Subcutaneous abdominal adipose tissue (tissue), 5 donors: ENCODE measurements around the gene MFGE8.

ENCODE experiments used
- H3K27ac ChIP-seq: one replicate; pipeline ENCODE4 v1.7.0; 2013; ENCODE audit warnings: low read depth, mild to moderate bottlenecking, inconsistent platforms, low read length, moderate library complexity
- H3K27me3 ChIP-seq, 5 donors: one replicate each; pipeline ENCODE4 v1.7.0; 2013; ENCODE audit warnings: low read length in 5 of 5, inconsistent platforms in 1 of 5; ENCODE audit not compliant: control insufficient read depth in 5 of 5, insufficient read depth in 4 of 5
- H3K36me3 ChIP-seq, 5 donors: one replicate each; pipeline ENCODE4 v1.7.0; 2013; ENCODE audit warnings: low read length in 5 of 5; ENCODE audit not compliant: control insufficient read depth in 5 of 5, insufficient read depth in 5 of 5
- H3K4me1 ChIP-seq, 5 donors: one replicate each; pipeline ENCODE4 v1.7.0; 2013; ENCODE audit warnings: low read length in 5 of 5, mild to moderate bottlenecking in 3 of 5, moderate library complexity in 1 of 5; ENCODE audit not compliant: control insufficient read depth in 5 of 5, insufficient read depth in 5 of 5
- H3K4me3 ChIP-seq, 5 donors: one replicate each; pipeline ENCODE4 v1.7.0; 2013; ENCODE audit warnings: low read length in 5 of 5, low read depth in 1 of 5
- H3K9ac ChIP-seq, 5 donors: one replicate each; pipeline ENCODE4 v1.7.0; 2013; ENCODE audit warnings: low read length in 5 of 5, mild to moderate bottlenecking in 4 of 5, moderate library complexity in 3 of 5
- H3K9me3 ChIP-seq, 5 donors: one replicate each; pipeline ENCODE4 v1.7.0; 2013; ENCODE audit warnings: low read length in 5 of 5; ENCODE audit not compliant: control insufficient read depth in 5 of 5
- donor health status: healthy.
- donor health status: healthy.
- donor health status: healthy.
- donor health status: healthy.
- donor health status: healthy.

MFGE8 gene

GRCh38 chr15:88891540-88892254, 21.5 kb downstream of the MFGE8 start:
- Histone ChIP-seq H3K27ac (no peak overlapping the region), H3K9ac (no peak overlapping the region), H3K36me3 (no peaks in the 10 kb centered on the region), H3K4me1 (peaks cover under 1 to 24% (median 21%) of the 10 kb centered on the region in 5 donors), H3K4me3 (no peak overlapping the region), H3K27me3 (peaks cover 2 to 24% (median 21%) of the 10 kb centered on the region in 5 donors), H3K9me3 (no peaks in the 10 kb centered on the region)

- H3K9ac ChIP-seq = no peak overlapping the region
Measured at GRCh38 chr15:88890495-88890894, 22.7 kb downstream of the MFGE8 start.

DNA sequence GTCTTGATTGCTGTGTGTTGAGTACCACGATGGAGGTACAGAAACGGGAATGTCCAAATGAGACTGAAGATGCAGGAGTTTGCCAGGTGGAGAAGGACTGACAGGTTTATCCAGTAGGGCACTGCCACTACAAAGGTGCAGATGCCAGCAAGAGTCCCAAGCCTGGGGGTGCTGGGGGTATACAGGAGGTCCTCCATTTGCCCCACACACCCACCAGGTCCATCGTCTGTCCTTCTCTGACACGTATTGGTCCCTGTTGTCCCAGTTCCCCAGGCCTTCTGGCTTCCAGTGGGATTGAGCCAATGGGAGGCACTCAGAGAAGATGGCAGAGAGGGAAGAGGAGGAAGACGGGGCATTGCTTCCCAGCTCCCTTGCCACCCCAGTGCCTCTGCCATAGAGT, 24.5 kb downstream of the MFGE8 start:
- no peaks in the 10 kb centered on the region for H3K9me3 ChIP-seq
- H3K27ac ChIP-seq = no peak overlapping the region
- H3K4me3 ChIP-seq = no peak overlapping the region
- no peak overlapping the region for H3K9ac ChIP-seq
- H3K36me3 ChIP-seq = no peaks in the 10 kb centered on the region
- H3K4me1 ChIP-seq = no peaks in the 10 kb centered on the region
- H3K27me3 ChIP-seq = peaks cover 0 to 14% (median 8%) of the 10 kb centered on the region in 5 donors

More at GRCh38 chr15:88890495-88890894, 22.7 kb downstream of the MFGE8 start:
- H3K27ac ChIP-seq = no peak overlapping the region
- H3K27me3 ChIP-seq = peaks cover 0 to 23% (median 21%) of the 10 kb centered on the region in 5 donors
- H3K9me3 ChIP-seq = no peaks in the 10 kb centered on the region
- H3K36me3 ChIP-seq = no peaks in the 10 kb centered on the region
- no peak overlapping the region for H3K4me3 ChIP-seq
- peaks cover 0 to 15% (median 14%) of the 10 kb centered on the region in 5 donors for H3K4me1 ChIP-seq

DNA sequence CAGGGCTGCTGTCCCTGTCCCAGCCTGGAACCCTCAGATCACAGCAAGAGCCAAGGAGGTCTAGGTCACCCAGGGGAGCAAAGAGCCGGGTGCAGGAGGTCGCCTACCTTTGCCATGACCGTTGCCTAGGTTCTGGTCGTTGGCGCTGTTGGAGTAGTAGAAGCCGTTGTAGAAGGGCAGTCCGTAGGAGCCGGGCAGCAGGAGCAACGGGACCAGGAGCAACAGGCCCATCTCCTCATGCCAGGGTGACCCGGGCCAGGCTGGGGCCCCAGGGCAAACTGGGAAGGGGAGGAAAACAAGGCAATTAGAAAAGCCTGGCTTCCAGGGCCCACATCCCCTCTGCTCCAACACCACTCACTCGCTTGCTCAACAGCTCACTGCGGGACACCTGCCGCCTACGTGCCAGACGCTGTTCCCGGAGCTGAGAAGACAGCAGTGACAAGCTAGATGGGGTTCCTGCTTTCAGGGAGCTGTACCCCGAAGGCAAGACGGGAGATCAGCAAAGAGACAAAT, 26.1 kb downstream of the MFGE8 start:
- Histone ChIP-seq H3K4me3 (no peak overlapping the region), H3K9me3 (no peaks in the 10 kb centered on the region), H3K27me3 (peaks cover 0 to 4% (median 0%) of the 10 kb centered on the region in 5 donors), H3K27ac (no peak overlapping the region), H3K36me3 (no peaks in the 10 kb centered on the region), H3K4me1 (no peaks in the 10 kb centered on the region), H3K9ac (no peak overlapping the region)

- H3K9ac ChIP-seq = no peak overlapping the region
- H3K36me3 ChIP-seq = peaks cover 0 to 5% (median 0%) of the 10 kb centered on the region in 5 donors
- no peak overlapping the region for H3K4me3 ChIP-seq
- H3K9me3 ChIP-seq = no peaks in the 10 kb centered on the region
- H3K27ac ChIP-seq = no peak overlapping the region
- no peaks in the 10 kb centered on the region for H3K27me3 ChIP-seq
- H3K4me1 ChIP-seq = no peaks in the 10 kb centered on the region
Measured at GRCh38 chr15:88882785-88883184, 30.4 kb downstream of the MFGE8 start.

GRCh38 chr15:88881775-88882174, 31.4 kb downstream of the MFGE8 start:
- Histone ChIP-seq H3K9ac (no peak overlapping the region), H3K36me3 (peaks cover 0 to 5% (median 0%) of the 10 kb centered on the region in 5 donors), H3K27me3 (no peaks in the 10 kb centered on the region), H3K27ac (no peak overlapping the region), H3K4me1 (no peaks in the 10 kb centered on the region), H3K4me3 (no peak overlapping the region), H3K9me3 (no peaks in the 10 kb centered on the region)

DNA sequence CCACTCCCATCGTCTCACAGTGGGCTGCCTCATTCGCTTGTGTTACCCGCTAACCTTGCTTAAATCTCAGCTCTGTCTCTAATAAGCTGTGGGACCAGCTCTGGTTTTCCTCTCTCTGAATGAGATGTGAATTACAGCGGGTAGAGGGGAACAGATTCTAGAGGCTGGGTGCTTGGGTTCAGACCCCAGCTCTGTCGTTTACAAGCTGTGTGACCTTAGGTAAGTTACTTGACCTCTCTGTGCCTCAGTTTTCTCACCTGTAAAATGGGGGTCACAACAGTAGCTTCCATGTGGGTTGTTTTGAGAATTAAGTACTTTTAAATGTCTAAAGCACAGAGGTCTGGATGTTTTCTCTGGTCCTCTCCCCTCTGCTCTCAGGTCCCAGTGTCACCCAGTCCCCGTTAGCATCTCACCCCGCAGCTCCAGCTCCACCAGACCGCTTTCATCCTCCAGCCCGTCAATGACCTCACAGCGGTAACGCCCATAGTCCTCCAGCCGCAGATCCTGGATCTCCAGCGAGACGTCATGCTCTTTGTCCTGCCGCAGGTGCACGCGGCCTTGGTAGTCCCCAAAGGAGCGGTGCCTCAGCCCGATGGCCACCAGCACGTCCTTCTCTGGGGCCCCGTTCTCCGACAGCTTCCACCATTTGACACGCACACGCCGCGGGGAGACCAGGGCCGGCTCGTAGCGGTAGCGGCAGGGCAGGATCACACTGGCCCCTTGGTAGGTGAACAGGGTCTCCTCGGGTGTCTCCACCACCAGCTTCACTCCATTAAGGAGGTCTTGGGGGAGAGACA, 32.0 kb downstream of the MFGE8 start:
- Histone ChIP-seq H3K4me1 (no peaks in the 10 kb centered on the region), H3K36me3 (peaks cover 0 to 9% (median 0%) of the 10 kb centered on the region in 5 donors), H3K27me3 (no peaks in the 10 kb centered on the region), H3K9ac (no peak overlapping the region), H3K9me3 (no peaks in the 10 kb centered on the region), H3K27ac (no peak overlapping the region), H3K4me3 (no peak overlapping the region)

GRCh38 chr15:88878720-88879184, 34.4 kb downstream of the MFGE8 start:
- peaks cover 0 to 6% (median 2%) of the 10 kb centered on the region in 5 donors for H3K27me3 ChIP-seq
- H3K27ac ChIP-seq = no peak overlapping the region
- no peak overlapping the region for H3K9ac ChIP-seq
- no peaks in the 10 kb centered on the region for H3K9me3 ChIP-seq
- H3K4me1 ChIP-seq = no peaks in the 10 kb centered on the region
- H3K4me3 ChIP-seq = no peak overlapping the region
- H3K36me3 ChIP-seq = peaks cover 0 to 9% (median 0%) of the 10 kb centered on the region in 5 donors

DNA sequence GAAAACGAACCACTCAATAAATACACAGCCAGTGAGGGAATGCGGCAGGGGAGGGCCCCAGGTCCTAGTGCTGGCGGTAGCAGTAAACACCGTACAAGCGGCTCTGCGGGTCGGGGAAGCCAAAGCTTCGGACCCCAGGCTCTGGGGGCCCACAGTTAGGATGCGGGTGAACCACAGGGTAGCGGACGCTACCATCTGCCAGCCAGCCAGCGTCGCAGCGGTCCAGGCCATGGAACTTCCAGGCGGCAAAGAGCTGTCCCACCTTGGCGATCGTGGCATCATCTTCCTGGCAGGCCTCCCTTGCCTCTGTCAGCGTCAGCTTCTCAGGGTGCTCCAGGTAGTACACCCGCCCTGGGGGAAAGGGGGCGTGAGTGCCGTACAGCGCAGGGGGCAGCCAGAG, 35.3 kb downstream of the MFGE8 start:
- H3K27ac ChIP-seq = no peak overlapping the region
- no peaks in the 10 kb centered on the region for H3K9me3 ChIP-seq
- no peaks in the 10 kb centered on the region for H3K4me1 ChIP-seq
- no peak overlapping the region for H3K4me3 ChIP-seq
- peaks cover 0 to 9% (median 0%) of the 10 kb centered on the region in 5 donors for H3K36me3 ChIP-seq
- H3K9ac ChIP-seq = no peak overlapping the region
- peaks cover 0 to 8% (median 4%) of the 10 kb centered on the region in 5 donors for H3K27me3 ChIP-seq

DNA sequence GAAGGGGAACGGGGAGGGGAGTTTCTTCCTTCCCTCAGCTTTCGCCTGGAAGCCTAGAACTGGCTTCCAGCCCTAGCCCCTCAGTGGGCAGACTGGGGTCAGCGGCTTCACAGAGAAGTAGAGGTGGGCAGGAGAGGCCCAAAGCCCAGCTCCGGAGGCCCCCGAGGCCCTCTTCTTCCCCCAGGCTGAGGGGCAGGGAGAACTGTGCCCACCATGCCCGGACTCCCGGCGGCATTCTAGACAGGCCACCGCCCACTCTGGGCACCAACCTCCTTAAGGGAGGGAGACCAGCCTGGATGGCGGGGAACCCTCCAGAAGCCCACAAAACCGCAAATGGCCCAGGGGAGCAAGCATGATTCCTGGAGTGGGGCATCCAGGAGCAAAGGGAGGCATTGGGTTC, 35.8 kb downstream of the MFGE8 start:
- no peak overlapping the region for H3K27ac ChIP-seq
- H3K27me3 ChIP-seq = peaks cover 0 to 9% (median 5%) of the 10 kb centered on the region in 5 donors

More for the DNA sequence above, 35.8 kb downstream of the MFGE8 start:
- H3K9me3 ChIP-seq = no peaks in the 10 kb centered on the region
- no peaks in the 10 kb centered on the region for H3K4me1 ChIP-seq
- H3K4me3 ChIP-seq = no peak overlapping the region
- peaks cover 0 to 9% (median 0%) of the 10 kb centered on the region in 5 donors for H3K36me3 ChIP-seq
- no peak overlapping the region for H3K9ac ChIP-seq
